Measurements from ENCODE around the gene GABARAPL2.

Gene GABARAPL2

GRCh38 chr16:75620326-75621169 is 54.4 kb downstream of the GABARAPL2 start:
- Histone ChIP-seq H3K27me3 (ENCODE audit: control insufficient read depth, insufficient read depth, low read length) (no peaks in the 10 kb centered on the region), H3K9me3 (ENCODE audit: control insufficient read depth, insufficient read depth, low read depth, low read length) (no peaks in the 10 kb centered on the region), H3K4me1 (ENCODE audit: control insufficient read depth, insufficient read depth, low read length) (peaks cover 9% of the 10 kb centered on the region; the same call in 1 of the 2 replicates), H3K27ac (ENCODE audit: low read depth, low read length) (no peak overlapping the region), H3K4me3 (ENCODE audit: low read depth, low read length) (no peak overlapping the region), H3K9ac (ENCODE audit: low read length) (no peak overlapping the region), H3K36me3 (ENCODE audit: control insufficient read depth, insufficient read depth, low read length) (peaks cover 52% of the 10 kb centered on the region)

- H3K27ac ChIP-seq (ENCODE audit: low read depth, low read length) = no peak overlapping the region
- H3K9me3 ChIP-seq (ENCODE audit: control insufficient read depth, insufficient read depth, low read depth, low read length) = no peaks in the 10 kb centered on the region
- H3K36me3 ChIP-seq (ENCODE audit: control insufficient read depth, insufficient read depth, low read length) = peaks cover 53% of the 10 kb centered on the region
- no peak overlapping the region for H3K9ac ChIP-seq (ENCODE audit: low read length)
- peaks cover 9% of the 10 kb centered on the region; the same call in 1 of the 2 replicates for H3K4me1 ChIP-seq (ENCODE audit: control insufficient read depth, insufficient read depth, low read length)
- H3K4me3 ChIP-seq (ENCODE audit: low read depth, low read length) = no peak overlapping the region
- no peaks in the 10 kb centered on the region for H3K27me3 ChIP-seq (ENCODE audit: control insufficient read depth, insufficient read depth, low read length)
Measured at GRCh38 chr16:75621170-75621477, 54.9 kb downstream of the GABARAPL2 start.

- H3K4me3 ChIP-seq (ENCODE audit: low read depth, low read length) = peak within 1 kb of the TSS; percentile 92
- no peaks in the 10 kb centered on the region for H3K27me3 ChIP-seq (ENCODE audit: control insufficient read depth, insufficient read depth, low read length)
- H3K9ac ChIP-seq (ENCODE audit: low read length) = peak within 1 kb of the TSS; percentile 93
- H3K9me3 ChIP-seq (ENCODE audit: control insufficient read depth, insufficient read depth, low read depth, low read length) = no peaks in the 10 kb centered on the region
- peaks cover 9% of the 10 kb centered on the region; the same call in 1 of the 2 replicates for H3K4me1 ChIP-seq (ENCODE audit: control insufficient read depth, insufficient read depth, low read length)
- peak within 1 kb of the TSS; percentile 91 for H3K27ac ChIP-seq (ENCODE audit: low read depth, low read length)
- peaks cover 53% of the 10 kb centered on the region for H3K36me3 ChIP-seq (ENCODE audit: control insufficient read depth, insufficient read depth, low read length)
Measured at GRCh38 chr16:75622761-75623605, 56.8 kb downstream of the GABARAPL2 start, which contains the start of gene ADAT1. Gene ADAT1, minus strand, starts transcription at chr16:75623281. Its CDS starts 2,482 bp downstream, at chr16:75620799.

GRCh38 chr16:75624921-75625334 is 58.7 kb downstream of the GABARAPL2 start:
- Histone ChIP-seq H3K9ac (ENCODE audit: low read length) (no peak overlapping the region), H3K9me3 (ENCODE audit: control insufficient read depth, insufficient read depth, low read depth, low read length) (no peaks in the 10 kb centered on the region), H3K36me3 (ENCODE audit: control insufficient read depth, insufficient read depth, low read length) (peaks cover 53% of the 10 kb centered on the region), H3K27me3 (ENCODE audit: control insufficient read depth, insufficient read depth, low read length) (no peaks in the 10 kb centered on the region), H3K4me1 (ENCODE audit: control insufficient read depth, insufficient read depth, low read length) (peaks cover 9% of the 10 kb centered on the region; the same call in 1 of the 2 replicates), H3K27ac (ENCODE audit: low read depth, low read length) (no peak overlapping the region), H3K4me3 (ENCODE audit: low read depth, low read length) (no peak overlapping the region)

GRCh38 chr16:75626806-75627205 is 60.6 kb downstream of the GABARAPL2 start:
- Histone ChIP-seq H3K4me3 (ENCODE audit: low read depth, low read length) (no peak overlapping the region), H3K9ac (ENCODE audit: low read length) (no peak overlapping the region), H3K36me3 (ENCODE audit: control insufficient read depth, insufficient read depth, low read length) (peaks cover 63% of the 10 kb centered on the region), H3K9me3 (ENCODE audit: control insufficient read depth, insufficient read depth, low read depth, low read length) (no peaks in the 10 kb centered on the region), H3K27ac (ENCODE audit: low read depth, low read length) (no peak overlapping the region), H3K4me1 (ENCODE audit: control insufficient read depth, insufficient read depth, low read length) (peaks cover 4% of the 10 kb centered on the region; the same call in 1 of the 2 replicates), H3K27me3 (ENCODE audit: control insufficient read depth, insufficient read depth, low read length) (no peaks in the 10 kb centered on the region)
